GM23248 (cell line): ENCODE measurements around the gene PTHLH.

Experiments used
- EZH2 ChIP-seq: fragments of 200-600 bp; sonication (generic); IDR thresholded peaks from 2 replicates; pipeline ENCODE4 v1.6.1; 2018; ENCODE audit warnings: antibody characterized with exemption, mild to moderate bottlenecking; ENCODE audit not compliant: insufficient read depth, poor library complexity, severe bottlenecking
- EZH2phosphoT487 ChIP-seq: fragments of 200-600 bp; sonication (generic); IDR thresholded peaks from 2 replicates; pipeline ENCODE4 v1.6.1; 2018; ENCODE audit warnings: antibody characterized with exemption, moderate library complexity, mild to moderate bottlenecking, low read depth; ENCODE audit not compliant: insufficient read depth

GRCh38 chr12:27996761-27997160 is 24.2 kb upstream of the PTHLH start:
- TF ChIP-seq EZH2 = no peak
- TF ChIP-seq EZH2phosphoT487 = no peak
